Superior temporal gyrus (tissue), 1 donor: ENCODE data around the gene ACAD11.
"Not testable (repeated sequence)": the region's sequence is repeated elsewhere in the genome, so short reads cannot be mapped to it uniquely, and the experiment has no call there.

Experiments
- DNase-seq: peaks from one replicate; pipeline ENCODE4 v3.0.0-alpha.2; 2016; ENCODE audit errors: extremely low spot score

ACAD11 gene

GRCh38 chr3:132598181-132598580, 61.4 kb downstream of the ACAD11 start:
- DNase-seq = no peak

GRCh38 chr3:132597660-132598059, 61.9 kb downstream of the ACAD11 start:
- DNase-seq = no peak

- no peak for DNase-seq
Observed at GRCh38 chr3:132596816-132597433, 62.7 kb downstream of the ACAD11 start, which contains the start of gene ACKR4. Gene ACKR4 (plus strand): TSS chr3:132597270. CDS start chr3:132600398, 3,128 bp downstream.

- no peak for DNase-seq
Observed at GRCh38 chr3:132596326-132596725, 63.3 kb downstream of the ACAD11 start.

- no peak for DNase-seq
Observed at GRCh38 chr3:132595014-132595413, 64.6 kb downstream of the ACAD11 start.

GRCh38 chr3:132594498-132594897, 65.1 kb downstream of the ACAD11 start:
- no peak for DNase-seq

GRCh38 chr3:132593947-132594323, 65.7 kb downstream of the ACAD11 start:
- no peak for DNase-seq

GRCh38 chr3:132593241-132593946, 66.2 kb downstream of the ACAD11 start:
- DNase-seq = no peak

GRCh38 chr3:132592216-132592615, 67.4 kb downstream of the ACAD11 start:
- no peak for DNase-seq

- DNase-seq = no peak
Observed at GRCh38 chr3:132587401-132587800, 72.2 kb downstream of the ACAD11 start.

GRCh38 chr3:132573797-132574211, 85.8 kb downstream of the ACAD11 start:
- DNase-seq = peak; percentile 29

- no peak for DNase-seq
Observed at GRCh38 chr3:132570016-132570415, 89.6 kb downstream of the ACAD11 start.

- DNase-seq = no peak
Observed at GRCh38 chr3:132569580-132569979, 90.0 kb downstream of the ACAD11 start.

- DNase-seq = peak; percentile 29
Observed at GRCh38 chr3:132569153-132569552, 90.5 kb downstream of the ACAD11 start.

GRCh38 chr3:132568422-132568821, 91.2 kb downstream of the ACAD11 start:
- DNase-seq = no peak

- no peak for DNase-seq
Observed at GRCh38 chr3:132564070-132564465, 95.5 kb downstream of the ACAD11 start.

GRCh38 chr3:132563420-132564069, 96.1 kb downstream of the ACAD11 start:
- DNase-seq = no peak

GRCh38 chr3:132561003-132561402, 98.6 kb downstream of the ACAD11 start:
- no peak for DNase-seq

GRCh38 chr3:132556508-132557159, 103.0 kb downstream of the ACAD11 start:
- DNase-seq = no peak

GRCh38 chr3:132556036-132556386, 103.6 kb downstream of the ACAD11 start:
- not testable (repeated sequence) for DNase-seq

- DNase-seq = no peak
Observed at GRCh38 chr3:132555306-132556035, 104.1 kb downstream of the ACAD11 start.

GRCh38 chr3:132554437-132554836, 105.2 kb downstream of the ACAD11 start:
- DNase-seq = no peak
